Measurements from ENCODE around the gene D2HGDH.
A peak's percentile ranks its signal among the peaks of the same experiment; 100 is the strongest.

D2HGDH gene

DNA sequence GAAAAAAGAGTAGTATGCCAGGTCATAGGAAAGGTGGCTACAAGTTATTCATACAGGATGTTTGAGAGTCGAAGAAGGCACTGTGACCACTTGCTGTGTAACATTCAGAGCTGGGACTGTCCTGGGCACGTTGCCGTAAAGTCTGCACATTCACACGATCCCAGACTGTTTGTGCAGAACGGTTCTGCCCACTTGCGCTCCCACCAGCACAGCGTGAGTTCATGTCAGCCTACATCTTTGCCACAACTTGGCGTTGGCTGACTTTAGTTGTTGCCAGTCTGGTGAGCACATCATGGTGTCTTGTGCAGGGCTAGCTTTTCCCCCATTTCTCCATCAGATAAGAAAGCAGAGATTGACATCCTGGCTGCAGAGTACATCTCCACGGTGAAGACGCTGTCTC lies 25.6 kb upstream of the D2HGDH start:
- no peak overlapping the region for H3K4me3 ChIP-seq (ENCODE audit: low read length)
- TF ChIP-seq, protein P1, sequence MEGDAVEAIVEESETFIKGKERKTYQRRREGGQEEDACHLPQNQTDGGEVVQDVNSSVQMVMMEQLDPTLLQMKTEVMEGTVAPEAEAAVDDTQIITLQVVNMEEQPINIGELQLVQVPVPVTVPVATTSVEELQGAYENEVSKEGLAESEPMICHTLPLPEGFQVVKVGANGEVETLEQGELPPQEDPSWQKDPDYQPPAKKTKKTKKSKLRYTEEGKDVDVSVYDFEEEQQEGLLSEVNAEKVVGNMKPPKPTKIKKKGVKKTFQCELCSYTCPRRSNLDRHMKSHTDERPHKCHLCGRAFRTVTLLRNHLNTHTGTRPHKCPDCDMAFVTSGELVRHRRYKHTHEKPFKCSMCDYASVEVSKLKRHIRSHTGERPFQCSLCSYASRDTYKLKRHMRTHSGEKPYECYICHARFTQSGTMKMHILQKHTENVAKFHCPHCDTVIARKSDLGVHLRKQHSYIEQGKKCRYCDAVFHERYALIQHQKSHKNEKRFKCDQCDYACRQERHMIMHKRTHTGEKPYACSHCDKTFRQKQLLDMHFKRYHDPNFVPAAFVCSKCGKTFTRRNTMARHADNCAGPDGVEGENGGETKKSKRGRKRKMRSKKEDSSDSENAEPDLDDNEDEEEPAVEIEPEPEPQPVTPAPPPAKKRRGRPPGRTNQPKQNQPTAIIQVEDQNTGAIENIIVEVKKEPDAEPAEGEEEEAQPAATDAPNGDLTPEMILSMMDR (IDR thresholded peaks at IDR 0.05; ENCODE audit: insufficient read depth, low read depth, low read length, missing control alignments) = no peak
- no peak for DNase-seq (ENCODE audit: low read depth)

DNA sequence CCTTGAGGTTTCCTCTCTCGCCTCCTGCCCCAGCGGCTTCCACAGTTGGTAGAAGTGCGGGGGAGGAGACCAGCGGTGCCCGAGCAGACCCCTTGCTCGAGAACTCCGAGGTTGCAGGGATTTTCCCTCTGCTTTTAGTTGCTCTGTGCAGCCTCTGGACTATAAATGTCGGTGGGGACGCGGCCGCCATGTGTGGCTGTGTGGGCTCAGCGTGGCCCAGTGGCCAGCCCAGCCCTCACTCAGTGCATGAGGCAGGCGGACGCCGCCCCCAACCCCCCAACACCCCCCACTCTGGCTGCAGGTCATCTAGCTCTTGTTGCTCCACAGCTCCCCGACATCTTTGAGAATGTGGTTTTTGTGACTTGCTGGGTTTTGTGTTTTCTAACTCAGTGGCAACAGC lies 15.3 kb upstream of the D2HGDH start:
- DNase-seq (ENCODE audit: low read depth) = no peak
- TF ChIP-seq, protein P1 (IDR thresholded peaks at IDR 0.05; ENCODE audit: insufficient read depth, low read depth, low read length, missing control alignments) = no peak
- no peak overlapping the region for H3K4me3 ChIP-seq (ENCODE audit: low read length)

DNA sequence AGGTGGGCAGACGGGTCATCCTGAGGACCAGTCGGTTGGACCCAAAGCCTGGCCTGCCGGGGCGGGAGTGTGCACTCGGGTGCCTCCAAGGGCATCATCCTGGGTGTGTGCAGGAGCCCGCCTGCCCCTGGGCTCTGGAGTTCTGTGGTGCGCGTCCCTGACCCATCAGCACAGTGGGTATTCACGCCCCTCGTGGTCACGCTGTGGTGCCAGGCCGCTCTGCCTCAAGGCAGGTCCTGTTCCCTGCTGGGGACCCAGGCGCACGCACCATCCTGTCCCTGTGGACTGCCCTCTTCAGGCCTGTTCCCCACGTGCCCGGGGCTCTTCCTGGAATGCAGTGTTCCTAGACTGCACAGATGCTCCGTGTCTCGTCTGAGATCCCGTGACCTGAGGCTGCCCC lies 14.3 kb upstream of the D2HGDH start:
- H3K4me3 ChIP-seq (ENCODE audit: low read length) = no peak overlapping the region
- TF ChIP-seq, protein P1 (IDR thresholded peaks at IDR 0.05; ENCODE audit: insufficient read depth, low read depth, low read length, missing control alignments) = no peak
- no peak for DNase-seq (ENCODE audit: low read depth)

DNA sequence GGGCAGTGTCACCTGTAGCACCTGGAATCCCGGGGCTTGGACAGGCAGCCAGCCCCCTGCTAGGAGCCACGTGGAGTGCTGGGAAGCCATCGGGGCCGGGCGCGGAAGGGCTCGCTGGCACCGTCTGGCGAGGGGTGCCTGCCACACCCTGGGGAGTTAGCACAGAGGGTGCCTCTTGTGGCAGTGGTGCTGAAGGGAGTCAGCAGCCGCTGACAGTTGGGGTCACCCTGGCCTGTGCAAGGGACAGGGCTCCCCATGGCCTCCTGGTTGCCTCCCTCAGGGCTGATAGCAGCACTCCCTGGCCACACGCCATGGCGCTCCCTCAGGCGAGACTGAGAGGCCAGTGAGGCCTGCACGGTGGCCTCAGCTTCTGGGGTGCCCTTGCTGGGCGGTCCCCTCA lies 13.9 kb upstream of the D2HGDH start:
- TF ChIP-seq, protein P1 (IDR thresholded peaks at IDR 0.05; ENCODE audit: insufficient read depth, low read depth, low read length, missing control alignments) = no peak
- DNase-seq (ENCODE audit: low read depth) = no peak
- no peak overlapping the region for H3K4me3 ChIP-seq (ENCODE audit: low read length)

DNA sequence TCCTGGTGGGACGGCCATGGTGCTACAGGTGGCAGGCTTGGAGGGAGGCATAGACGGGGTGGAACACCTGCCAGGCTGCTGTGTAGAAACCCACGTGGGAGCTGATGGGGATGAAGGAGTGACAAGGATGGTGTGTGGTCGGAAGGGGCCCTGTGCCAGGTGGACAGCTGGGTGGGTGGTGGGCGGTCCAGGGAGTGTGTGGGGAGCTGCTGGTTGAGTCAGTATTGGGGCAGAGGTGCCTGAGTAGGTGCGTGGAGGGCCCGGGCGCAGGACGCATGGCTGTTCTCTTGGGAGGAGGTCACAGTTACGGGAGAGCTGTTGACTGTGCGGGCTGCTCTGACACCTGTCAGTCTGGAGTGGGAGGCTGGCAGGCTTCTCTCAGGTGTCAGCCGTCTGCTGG lies 12.6 kb upstream of the D2HGDH start:
- no peak overlapping the region for H3K4me3 ChIP-seq (ENCODE audit: low read length)
- TF ChIP-seq, protein P1 (IDR thresholded peaks at IDR 0.05; ENCODE audit: insufficient read depth, low read depth, low read length, missing control alignments) = no peak
- no peak for DNase-seq (ENCODE audit: low read depth)

DNA sequence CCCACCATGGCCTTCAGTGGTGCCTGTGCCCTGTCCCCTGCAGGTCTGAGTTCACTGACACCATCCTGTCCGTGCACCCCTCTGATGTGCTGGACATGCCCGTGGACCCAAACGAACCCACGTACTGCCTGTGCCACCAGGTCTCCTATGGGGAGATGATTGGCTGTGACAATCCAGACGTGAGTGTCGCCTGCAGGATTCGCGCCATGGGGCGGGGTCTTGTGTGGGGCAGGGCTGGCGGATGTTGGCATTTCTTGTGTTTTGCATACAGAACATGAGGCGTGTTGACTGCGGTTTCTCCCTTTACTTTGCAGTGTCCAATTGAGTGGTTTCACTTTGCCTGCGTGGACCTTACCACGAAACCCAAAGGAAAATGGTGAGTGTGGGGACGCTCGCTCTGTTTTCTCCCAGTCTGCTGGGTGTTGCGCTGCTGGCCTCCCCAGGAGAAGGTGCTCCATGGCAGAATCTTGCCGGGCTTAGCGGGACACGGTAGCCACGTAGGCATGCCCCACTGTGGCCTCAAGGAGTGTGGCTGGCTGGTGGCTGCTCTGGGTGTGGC lies 11.5 kb upstream of the D2HGDH start:
- no peak overlapping the region for H3K4me3 ChIP-seq (ENCODE audit: low read length)
- TF ChIP-seq, protein P1 (IDR thresholded peaks at IDR 0.05; ENCODE audit: insufficient read depth, low read depth, low read length, missing control alignments) = no peak
- no peak for DNase-seq (ENCODE audit: low read depth)

DNA sequence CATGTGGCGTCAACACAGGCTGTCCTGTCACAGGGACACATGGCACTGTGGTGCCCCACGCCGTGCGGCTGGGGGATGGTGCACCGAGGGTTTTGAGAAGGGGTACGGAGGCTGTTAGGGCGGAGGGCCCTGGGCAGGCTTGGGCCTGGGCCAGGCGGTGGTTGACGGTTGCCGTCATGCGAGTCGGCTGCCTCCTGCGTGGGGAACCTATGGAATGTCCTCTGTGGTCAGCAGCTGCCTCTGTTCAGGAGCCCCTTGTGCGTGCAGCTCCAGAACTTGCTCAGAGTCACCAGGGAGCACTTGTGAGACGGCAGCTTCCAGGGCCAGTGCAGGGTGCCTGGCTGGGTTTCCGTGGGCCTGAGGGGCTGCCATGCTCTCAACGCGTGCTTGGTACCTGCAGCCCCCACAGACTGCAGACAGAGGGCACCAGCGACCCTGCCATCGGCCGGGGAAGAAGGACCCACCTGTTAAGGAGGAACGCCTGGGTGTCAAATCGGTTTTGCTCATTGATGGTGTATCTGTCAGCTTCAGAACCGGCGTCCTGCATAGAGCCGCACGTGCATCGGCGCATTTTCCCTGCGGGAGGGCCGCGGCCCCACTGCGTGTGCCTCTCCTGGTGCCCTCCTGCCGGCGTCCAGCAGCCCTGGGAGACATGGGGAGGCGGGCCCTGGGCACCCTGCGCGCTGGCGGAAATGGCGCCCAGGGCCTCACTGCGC lies 10.0 kb upstream of the D2HGDH start:
- H3K4me3 ChIP-seq (ENCODE audit: low read length) = no peak overlapping the region
- DNase-seq (ENCODE audit: low read depth) = no peak
- TF ChIP-seq, protein P1 (IDR thresholded peaks at IDR 0.05; ENCODE audit: insufficient read depth, low read depth, low read length, missing control alignments) = peak; percentile 22

Data from epithelial cell of esophagus (primary cell).